Measurements from ENCODE around the gene SLC25A13. TPM values are rescaled to one million over a fixed set of nuclear protein-coding genes. Genes with fewer than 3 reads are reported as not detected.

The SLC25A13 gene
- total and polyA plus RNA-seq, 9 of the 15 experiments (the other 6 are each of a cell fraction or from before 2014, with no cell fraction given) = 21.4 to 80.2 (median 58.7) TPM

DNA sequence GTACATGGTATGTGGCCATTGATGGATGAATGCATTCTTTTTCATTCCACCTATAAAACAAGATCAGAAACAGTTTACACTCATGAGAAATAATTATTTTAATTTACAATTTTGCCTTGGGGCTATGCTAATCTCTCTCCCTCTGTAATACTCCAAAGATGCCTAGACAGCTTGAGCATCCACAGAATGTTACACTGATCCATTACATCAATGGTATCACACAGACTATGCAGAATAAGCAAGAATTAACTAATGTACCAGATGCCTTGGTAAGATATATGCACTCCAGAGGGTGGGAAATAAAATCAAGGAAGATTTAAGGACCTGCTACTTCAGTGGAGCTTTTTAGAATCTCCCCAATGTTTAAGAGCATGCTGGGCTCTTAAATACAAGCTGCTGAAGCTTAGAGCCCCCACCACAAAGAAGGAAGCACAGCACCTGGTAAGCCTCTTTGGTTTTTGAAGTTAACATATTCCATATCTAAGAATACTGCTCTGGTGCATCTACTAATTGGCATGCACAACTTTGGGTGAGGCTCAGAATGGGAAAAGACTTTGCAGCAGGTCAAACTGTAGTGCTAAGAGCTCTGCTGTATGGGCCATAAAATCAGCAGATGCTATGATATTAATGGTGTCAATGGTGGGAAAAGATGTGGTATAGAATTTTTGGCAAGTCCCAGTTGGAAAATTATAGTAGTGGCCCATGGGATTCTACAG, 219.6 kb downstream of the SLC25A13 start:
- Histone ChIP-seq H3K9me3 (replicated peaks; ENCODE audit: control insufficient read depth, insufficient read depth, low read depth, low read length) (no peaks in the 10 kb centered on the region), H4K20me1 (replicated peaks; ENCODE audit: control insufficient read depth, insufficient read depth, low read length) (no peaks in the 10 kb centered on the region), H3K9ac (ENCODE audit: insufficient read depth in 1 of 2, low read depth in 2 of 2, low read length in 2 of 2) (no peak overlapping the region), H3K27ac (ENCODE audit: extremely low read depth, low read depth, low read length) (no peak overlapping the region), H3K36me3 (ENCODE audit: control insufficient read depth, insufficient read depth, low read length) (no peaks in the 10 kb centered on the region), H3K4me2 (ENCODE audit: insufficient read depth, low read length) (no peak overlapping the region), H2AFZ (ENCODE audit: low read depth, low read length) (no peak overlapping the region), H3K27me3 (ENCODE audit: control insufficient read depth in 2 of 2, insufficient read depth in 2 of 2, low read length in 2 of 2) (no peaks in the 10 kb centered on the region; a peak in 1 of 5 replicates), H3K79me2 (ENCODE audit: control insufficient read depth, insufficient read depth, low read length) (no peaks in the 10 kb centered on the region), H3K4me3 (no peak overlapping the region), H3K4me1 (replicated peaks in 1 of 2; ENCODE audit: control insufficient read depth in 2 of 2, insufficient read depth in 2 of 2, low read length in 2 of 2) (no peaks in the 10 kb centered on the region), H3K9me1 (ENCODE audit: control insufficient read depth, insufficient read depth, low read length) (no peaks in the 10 kb centered on the region)
- POLR2A ChIA-PET = interaction anchor here (0.6 to 1.5 kb wide), 3 partner anchors 35 to 1624 kb away, joined by 3 read pairs; no protein-coding TSS in a partner anchor
- intact Hi-C loops (cut with micrococcal nuclease) = no loop called here
- CTCF ChIA-PET (ENCODE audit: low intra/inter-chr PET ratio) = no interaction called here
- no peak for TF ChIP-seq ZNF165 (CRISPR knock-in tag; IDR thresholded peaks at IDR 0.05; ENCODE audit: borderline replicate concordance)
- no peak for TF ChIP-seq FOXJ2 (tag; IDR thresholded peaks at IDR 0.05)
- TF ChIP-seq GABPB1 (CRISPR knock-in tag; IDR thresholded peaks at IDR 0.05) = no peak
- TF ChIP-seq MCM3 (IDR thresholded peaks at IDR 0.05) = no peak
- TF ChIP-seq, protein P1, sequence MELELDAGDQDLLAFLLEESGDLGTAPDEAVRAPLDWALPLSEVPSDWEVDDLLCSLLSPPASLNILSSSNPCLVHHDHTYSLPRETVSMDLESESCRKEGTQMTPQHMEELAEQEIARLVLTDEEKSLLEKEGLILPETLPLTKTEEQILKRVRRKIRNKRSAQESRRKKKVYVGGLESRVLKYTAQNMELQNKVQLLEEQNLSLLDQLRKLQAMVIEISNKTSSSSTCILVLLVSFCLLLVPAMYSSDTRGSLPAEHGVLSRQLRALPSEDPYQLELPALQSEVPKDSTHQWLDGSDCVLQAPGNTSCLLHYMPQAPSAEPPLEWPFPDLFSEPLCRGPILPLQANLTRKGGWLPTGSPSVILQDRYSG (tag; conservative IDR thresholded peaks at IDR 0.05; ENCODE audit: low read depth) = no peak
- TF ChIP-seq, protein P2, sequence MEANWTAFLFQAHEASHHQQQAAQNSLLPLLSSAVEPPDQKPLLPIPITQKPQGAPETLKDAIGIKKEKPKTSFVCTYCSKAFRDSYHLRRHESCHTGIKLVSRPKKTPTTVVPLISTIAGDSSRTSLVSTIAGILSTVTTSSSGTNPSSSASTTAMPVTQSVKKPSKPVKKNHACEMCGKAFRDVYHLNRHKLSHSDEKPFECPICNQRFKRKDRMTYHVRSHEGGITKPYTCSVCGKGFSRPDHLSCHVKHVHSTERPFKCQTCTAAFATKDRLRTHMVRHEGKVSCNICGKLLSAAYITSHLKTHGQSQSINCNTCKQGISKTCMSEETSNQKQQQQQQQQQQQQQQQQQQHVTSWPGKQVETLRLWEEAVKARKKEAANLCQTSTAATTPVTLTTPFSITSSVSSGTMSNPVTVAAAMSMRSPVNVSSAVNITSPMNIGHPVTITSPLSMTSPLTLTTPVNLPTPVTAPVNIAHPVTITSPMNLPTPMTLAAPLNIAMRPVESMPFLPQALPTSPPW (CRISPR knock-in tag; IDR thresholded peaks at IDR 0.05) = no peak
- TF ChIP-seq, protein P3, sequence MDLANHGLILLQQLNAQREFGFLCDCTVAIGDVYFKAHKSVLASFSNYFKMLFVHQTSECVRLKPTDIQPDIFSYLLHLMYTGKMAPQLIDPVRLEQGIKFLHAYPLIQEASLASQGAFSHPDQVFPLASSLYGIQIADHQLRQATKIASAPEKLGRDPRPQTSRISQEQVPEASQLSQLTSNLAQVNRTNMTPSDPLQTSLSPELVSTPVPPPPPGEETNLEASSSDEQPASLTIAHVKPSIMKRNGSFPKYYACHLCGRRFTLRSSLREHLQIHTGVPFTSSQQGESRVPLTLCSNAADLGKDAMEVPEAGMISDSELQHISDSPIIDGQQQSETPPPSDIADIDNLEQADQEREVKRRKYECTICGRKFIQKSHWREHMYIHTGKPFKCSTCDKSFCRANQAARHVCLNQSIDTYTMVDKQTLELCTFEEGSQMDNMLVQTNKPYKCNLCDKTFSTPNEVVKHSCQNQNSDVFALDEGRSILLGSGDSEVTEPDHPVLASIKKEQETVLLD (IDR thresholded peaks at IDR 0.05) = no peak
- no peak for TF ChIP-seq CSDE1 (IDR thresholded peaks at IDR 0.05)
- no peak for TF ChIP-seq MXI1 (IDR thresholded peaks at IDR 0.05; ENCODE audit: low read depth, low read length)
- TF ChIP-seq RFX7 (CRISPR knock-in tag; IDR thresholded peaks at IDR 0.05) = no peak
- TF ChIP-seq DIDO1 (tag; IDR thresholded peaks at IDR 0.05; ENCODE audit: low read depth) = no peak
- TF ChIP-seq SMARCE1 (IDR thresholded peaks at IDR 0.05) = no peak
- TF ChIP-seq HCFC1 (IDR thresholded peaks at IDR 0.05; ENCODE audit: low read depth, low read length) = no peak
- TF ChIP-seq TBP (optimal IDR thresholded peaks at IDR 0.05; ENCODE audit: low read depth, low read length) = no peak
- DNase-seq (ENCODE audit: extremely low read depth in 1 of 4, low spot score in 3 of 4) (no peak), FAIRE-seq (no peak), ATAC-seq (no peak)
- no TSS peak for BruUV-seq (replicated peaks)
- in situ Hi-C loops (cut with MboI) = no loop called here

Data from K562 (cell line).